Suprapubic skin (tissue), 4 donors: ENCODE data around the gene DSE. TPM values are rescaled to one million over a fixed set of nuclear protein-coding genes. Genes with fewer than 3 reads are reported as not detected.

Source experiments
- DNase-seq, 2 donors: peaks; one replicate each; pipeline ENCODE4 v3.0.0-alpha.2; 2019; ENCODE audit warnings: low spot score in 2 of 2
- H3K27ac ChIP-seq: fragments of 200-600 bp; sonication (generic); one replicate; pipeline ENCODE4 v1.5.1; 2019
- H3K27me3 ChIP-seq: fragments of 200-600 bp; sonication (generic); one replicate; pipeline ENCODE4 v1.5.1; 2019
- H3K36me3 ChIP-seq: fragments of 200-600 bp; sonication (generic); one replicate; pipeline ENCODE4 v1.5.1; 2019
- H3K4me1 ChIP-seq: fragments of 200-600 bp; sonication (generic); one replicate; pipeline ENCODE4 v1.5.1; 2019
- H3K4me3 ChIP-seq: fragments of 200-600 bp; sonication (generic); one replicate; pipeline ENCODE4 v1.5.1; 2019; ENCODE audit warnings: mild to moderate bottlenecking
- H3K9me3 ChIP-seq: fragments of 200-600 bp; sonication (generic); one replicate; pipeline ENCODE4 v1.5.1; 2019
- CTCF ChIP-seq, 2 donors: fragments of 200-600 bp in 1 of 2; fragments of 450-650 bp in 1 of 2; sonication (generic) in 1 of 2; IDR thresholded peaks; one replicate each; pipeline ENCODE4 v1.5.1; 2016 to 2019; ENCODE audit warnings: antibody characterized with exemption in 2 of 2, mild to moderate bottlenecking in 1 of 2, moderate library complexity in 1 of 2
- EP300 ChIP-seq: sonication (generic); formaldehyde crosslinking; IDR thresholded peaks from one replicate; pipeline ENCODE4 v1.6.1; 2017; ENCODE audit warnings: antibody characterized with exemption
- POLR2A ChIP-seq, 2 donors: fragments of 450-650 bp; IDR thresholded peaks; one replicate each; pipeline ENCODE4 v1.6.1; 2017; ENCODE audit warnings: antibody characterized with exemption in 2 of 2, mild to moderate bottlenecking in 2 of 2, moderate library complexity in 2 of 2
- POLR2AphosphoS5 ChIP-seq, 3 donors: sonication (generic); formaldehyde crosslinking; IDR thresholded peaks; one replicate each; pipeline ENCODE4 v1.6.1; 2017; ENCODE audit warnings: antibody characterized with exemption in 3 of 3
- WGBS: methylation state at CpG from one replicate; pipeline ENCODE4 v1.1.5; 2018; 5-methylcytosine and 5-hydroxymethylcytosine counted together
- total RNA-seq, 4 donors: library from RNA; depleted of rRNA; stranded (reverse); fragments of >200 nt; gene quantifications; one replicate each; pipeline ENCODE4 v1.1.0, GENCODE V29; 2016

DSE gene
- total RNA-seq, 4 donors from 2014 or later = 36.0 to 40.0 (median 37.2) TPM

DNA sequence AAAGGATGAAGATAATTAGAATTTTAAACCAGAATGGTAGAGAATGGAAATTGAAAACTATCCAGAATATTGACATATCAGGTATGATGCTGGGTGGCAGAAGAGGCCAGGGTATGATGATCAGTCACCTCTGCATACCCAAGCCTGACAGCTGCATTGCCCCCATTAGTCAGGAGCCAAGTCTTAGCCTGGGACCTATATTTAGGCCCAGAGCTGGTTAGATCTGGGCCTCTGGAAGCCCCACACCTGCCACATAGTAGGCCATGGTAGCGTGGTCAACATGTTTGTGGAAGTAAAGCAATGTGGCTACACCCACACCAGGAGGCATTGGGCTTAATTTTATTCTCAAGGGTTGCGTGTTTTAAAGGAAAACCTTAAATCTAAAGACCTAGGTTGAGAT, 58.4 kb downstream of the DSE start:
- Histone ChIP-seq H3K9me3 (no peaks in the 10 kb centered on the region), H3K4me1 (no peaks in the 10 kb centered on the region), H3K36me3 (peaks cover 34% of the 10 kb centered on the region), H3K27ac (no peak overlapping the region), H3K27me3 (no peaks in the 10 kb centered on the region), H3K4me3 (no peak overlapping the region)
- TF ChIP-seq POLR2A (IDR thresholded peaks at IDR 0.05) (no peak), CTCF (IDR thresholded peaks at IDR 0.05) (no peak), EP300 (no peak), POLR2AphosphoS5 (IDR thresholded peaks at IDR 0.05) (no peak)
- 100% methylated on average over 2 of the region's 2 CpGs for WGBS
- DNase-seq = no peak

- no peak overlapping the region for H3K27ac ChIP-seq
- peaks cover 43% of the 10 kb centered on the region for H3K36me3 ChIP-seq
Measured at GRCh38 chr6:116430860-116431259, 60.1 kb downstream of the DSE start.

DNA sequence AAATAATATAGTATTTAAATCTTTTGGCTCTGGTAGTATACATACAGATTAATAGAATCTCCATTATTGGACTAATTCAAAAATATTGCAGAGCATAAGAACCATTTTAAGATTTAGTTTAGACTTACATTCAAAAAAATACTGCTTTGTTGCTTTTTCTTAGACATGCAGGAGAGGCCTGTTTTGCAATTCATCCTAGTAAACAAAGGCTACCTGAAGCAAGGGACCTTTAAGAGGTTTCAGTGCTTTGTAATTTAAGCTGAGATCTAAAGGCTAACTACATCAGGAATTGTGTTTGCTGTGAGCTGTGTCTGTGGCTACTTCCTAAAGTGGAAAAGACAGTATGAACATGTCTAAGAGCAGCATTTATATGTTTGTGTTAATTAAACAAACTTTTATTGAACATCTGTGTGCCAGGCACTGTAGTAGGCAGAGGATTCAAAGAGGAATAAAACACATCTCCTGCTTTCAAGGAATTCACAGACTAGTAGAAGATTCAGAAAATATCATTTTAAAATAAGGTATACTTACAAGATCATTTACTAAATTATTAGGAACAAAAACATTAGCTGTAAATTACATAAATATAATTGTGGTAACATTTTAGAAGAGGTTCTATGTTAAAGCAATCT, 61.3 kb downstream of the DSE start:
- Histone ChIP-seq H3K27ac (no peak overlapping the region), H3K4me1 (no peaks in the 10 kb centered on the region), H3K36me3 (peaks cover 48% of the 10 kb centered on the region), H3K27me3 (no peaks in the 10 kb centered on the region), H3K4me3 (no peak overlapping the region), H3K9me3 (no peaks in the 10 kb centered on the region)
- DNase-seq = no peak
- TF ChIP-seq EP300 (no peak), POLR2A (IDR thresholded peaks at IDR 0.05) (no peak), POLR2AphosphoS5 (IDR thresholded peaks at IDR 0.05) (no peak), CTCF (IDR thresholded peaks at IDR 0.05) (no peak)

More at GRCh38 chr6:116430860-116431259, 60.1 kb downstream of the DSE start:
- DNase-seq = no peak
- Histone ChIP-seq H3K4me1 (no peaks in the 10 kb centered on the region), H3K27me3 (no peaks in the 10 kb centered on the region), H3K4me3 (no peak overlapping the region), H3K9me3 (no peaks in the 10 kb centered on the region)
- TF ChIP-seq CTCF (IDR thresholded peaks at IDR 0.05) (no peak), POLR2A (IDR thresholded peaks at IDR 0.05) (no peak), POLR2AphosphoS5 (IDR thresholded peaks at IDR 0.05) (no peak), EP300 (no peak)
- WGBS = 94% methylated on average over 4 of the region's 4 CpGs

- H3K4me1 ChIP-seq = no peaks in the 10 kb centered on the region
- H3K4me3 ChIP-seq = no peak overlapping the region
- no peak overlapping the region for H3K27ac ChIP-seq
- H3K27me3 ChIP-seq = no peaks in the 10 kb centered on the region
- H3K36me3 ChIP-seq = peaks cover 44% of the 10 kb centered on the region
- no peaks in the 10 kb centered on the region for H3K9me3 ChIP-seq
- TF ChIP-seq EP300 (no peak), POLR2A (IDR thresholded peaks at IDR 0.05) (no peak), POLR2AphosphoS5 (IDR thresholded peaks at IDR 0.05) (no peak), CTCF (IDR thresholded peaks at IDR 0.05) (no peak)
- 93% methylated on average over 4 of the region's 4 CpGs for WGBS
- DNase-seq = no peak
Measured at GRCh38 chr6:116433206-116433712, 62.5 kb downstream of the DSE start.

- WGBS = 91% methylated on average over 1 of the region's 1 CpG
- Histone ChIP-seq H3K27ac (no peak overlapping the region), H3K36me3 (peaks cover 36% of the 10 kb centered on the region), H3K9me3 (no peaks in the 10 kb centered on the region), H3K27me3 (no peaks in the 10 kb centered on the region), H3K4me1 (no peaks in the 10 kb centered on the region), H3K4me3 (no peak overlapping the region)
- no peak for TF ChIP-seq POLR2A (IDR thresholded peaks at IDR 0.05)
- TF ChIP-seq POLR2AphosphoS5 (IDR thresholded peaks at IDR 0.05) = no peak
- no peak for TF ChIP-seq CTCF (IDR thresholded peaks at IDR 0.05)
- TF ChIP-seq EP300 = no peak
- no peak for DNase-seq
Measured at GRCh38 chr6:116434056-116434725, 63.4 kb downstream of the DSE start.
